Right lobe of liver (tissue), 6 donors: ENCODE data around the gene F10. TPM values are rescaled to one million over a fixed set of nuclear protein-coding genes. Genes with fewer than 3 reads are reported as not detected.

ENCODE experiments used
- ATAC-seq, 4 donors: fragments of 200-7000 bp; cut with Tn5 transposase; one replicate each; pipeline ENCODE4 v1.9.1; 2020; ENCODE audit warnings: mild to moderate bottlenecking in 4 of 4, moderate library complexity in 4 of 4
- DNase-seq, 3 donors: peaks; one replicate each; pipeline ENCODE4 v3.0.0-alpha.2; 2020
- H3K27ac ChIP-seq, 3 donors: fragments of 200-600 bp; one replicate each; pipeline ENCODE4 v1.8.0; 2022
- H3K27me3 ChIP-seq, 2 donors: fragments of 200-600 bp; one replicate each; pipeline ENCODE4 v1.8.0; 2022
- H3K36me3 ChIP-seq, 4 donors: fragments of 200-600 bp; sonication (generic) in 1 of 4; one replicate each; pipeline versions ENCODE4 v1.5.1 to v1.8.0; 2017 to 2022; ENCODE audit warnings: control low read depth in 1 of 4
- H3K4me1 ChIP-seq, 4 donors: fragments of 200-600 bp; sonication (generic) in 1 of 4; one replicate each; pipeline versions ENCODE4 v1.5.1 to v1.8.0; 2017 to 2022; ENCODE audit warnings: control low read depth in 1 of 4
- H3K4me3 ChIP-seq, 3 donors: fragments of 200-600 bp; one replicate each; pipeline ENCODE4 v1.8.0; 2022
- H3K9me3 ChIP-seq, 4 donors: fragments of 200-600 bp; sonication (generic) in 1 of 4; one replicate each; pipeline versions ENCODE4 v1.5.1 to v1.8.0; 2017 to 2022; ENCODE audit warnings: control low read depth in 1 of 4
- POLR2A ChIP-seq: fragments of 450-650 bp; IDR thresholded peaks from one replicate; pipeline ENCODE4 v1.6.1; 2017; ENCODE audit warnings: antibody characterized with exemption, mild to moderate bottlenecking
- WGBS: methylation state at CpG from one replicate; pipeline ENCODE4 v1.1.6; 2018; ENCODE audit warnings: low coverage, low lambda C conversion rate; ENCODE audit not compliant: insufficient coverage; ENCODE audit errors: missing lambda C conversion rate; 5-methylcytosine and 5-hydroxymethylcytosine counted together
- intact Hi-C, 2 donors: fragments of 100-400 bp; cut with DNase I; formaldehyde crosslinking; loops; one replicate each; pipeline versions ENCODE4 v1.11.2 to v1.14.1; 2022
- total RNA-seq, 6 experiments: library from RNA; depleted of rRNA in 2 of 6; stranded (reverse); fragments of >200 nt in 2 of 6; fragmentation: NEBNext Ultra II Directional in 3 of 6; extraction: Animal tissue kit (Norgen Biotek cat#: 25700) in 3 of 6; gene quantifications; one replicate each; pipeline versions ENCODE4 v1.1.0 to v1.2.4, GENCODE V29; 2016 to 2023
- TF ChIP-seq, protein P1 (sequence below), 4 donors: fragments of 200-600 bp in 3 of 4; fragments of 450-650 bp in 1 of 4; IDR thresholded peaks; one replicate each; pipeline versions ENCODE4 v1.5.1 to v1.8.0; 2016 to 2022; ENCODE audit warnings: antibody characterized with exemption in 4 of 4, mild to moderate bottlenecking in 2 of 4
- donor health status: DM: no; HTN: yes; CAD: no.
- donor health status: DM: no; HTN: no; CAD: no.
- donor health status: DM: no; HTN: no; CAD: no.
- donor health status: DM: no; HTN: yes; CAD: no.
- donor health status: DM: no; HTN: yes; CAD: no.

F10 gene
- total RNA-seq, 6 experiments from 2014 or later: 108 to 157 (median 132) TPM

DNA sequence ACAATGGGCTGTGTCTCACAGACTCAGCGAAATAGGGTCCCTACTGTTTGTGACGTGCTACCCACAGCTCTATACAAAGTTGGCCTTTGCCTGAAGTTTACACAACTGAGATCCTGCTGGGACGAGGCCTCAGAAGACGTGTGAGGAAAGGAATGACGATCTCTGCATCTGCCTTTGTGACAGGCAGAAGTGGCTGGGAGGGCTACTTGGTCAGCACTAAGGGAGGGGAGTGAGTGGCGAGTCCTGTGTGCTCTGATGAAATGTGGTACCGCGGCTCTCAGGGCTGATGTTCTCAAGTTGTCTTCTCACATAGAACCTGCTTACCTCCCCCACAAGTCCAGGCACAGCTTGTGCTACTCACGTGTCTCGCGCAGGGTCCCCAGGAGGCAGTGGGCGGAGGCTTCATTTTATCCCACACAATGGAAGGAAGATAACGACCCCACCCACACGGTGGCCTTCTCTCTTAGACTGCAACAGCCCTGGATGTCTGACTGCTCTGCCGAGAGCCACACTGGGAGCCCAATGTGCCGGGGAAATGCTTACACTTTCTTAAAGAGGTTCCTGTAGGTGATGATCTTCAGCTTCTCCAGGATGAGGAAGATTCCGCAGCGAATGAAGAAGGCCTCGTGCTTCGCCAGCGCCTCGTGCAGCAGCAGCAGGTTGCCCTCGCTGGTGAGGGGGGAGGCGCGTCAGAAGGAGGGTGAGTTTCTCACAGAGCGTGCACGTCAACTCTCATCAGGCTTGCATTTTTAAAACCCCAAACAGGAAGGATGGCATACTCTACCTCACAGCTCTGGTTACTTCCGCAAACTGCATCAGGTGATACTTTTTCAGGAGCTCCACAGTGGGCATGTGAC, 57.0 kb downstream of the F10 start:
- Histone ChIP-seq H3K9me3 (no peaks in the 10 kb centered on the region), H3K4me1 (peaks cover 0 to 9% (median 0%) of the 10 kb centered on the region in 4 donors), H3K36me3 (peaks cover 0 to 64% (median 32%) of the 10 kb centered on the region in 4 donors), H3K27ac (no peak overlapping the region), H3K4me3 (no peak overlapping the region), H3K27me3 (no peaks in the 10 kb centered on the region)
- DNase-seq (no peak), ATAC-seq (no peak)
- intact Hi-C loops: no loop called here
- WGBS: 86% methylated on average over 15 of the region's 28 CpGs
- TF ChIP-seq, protein P1, sequence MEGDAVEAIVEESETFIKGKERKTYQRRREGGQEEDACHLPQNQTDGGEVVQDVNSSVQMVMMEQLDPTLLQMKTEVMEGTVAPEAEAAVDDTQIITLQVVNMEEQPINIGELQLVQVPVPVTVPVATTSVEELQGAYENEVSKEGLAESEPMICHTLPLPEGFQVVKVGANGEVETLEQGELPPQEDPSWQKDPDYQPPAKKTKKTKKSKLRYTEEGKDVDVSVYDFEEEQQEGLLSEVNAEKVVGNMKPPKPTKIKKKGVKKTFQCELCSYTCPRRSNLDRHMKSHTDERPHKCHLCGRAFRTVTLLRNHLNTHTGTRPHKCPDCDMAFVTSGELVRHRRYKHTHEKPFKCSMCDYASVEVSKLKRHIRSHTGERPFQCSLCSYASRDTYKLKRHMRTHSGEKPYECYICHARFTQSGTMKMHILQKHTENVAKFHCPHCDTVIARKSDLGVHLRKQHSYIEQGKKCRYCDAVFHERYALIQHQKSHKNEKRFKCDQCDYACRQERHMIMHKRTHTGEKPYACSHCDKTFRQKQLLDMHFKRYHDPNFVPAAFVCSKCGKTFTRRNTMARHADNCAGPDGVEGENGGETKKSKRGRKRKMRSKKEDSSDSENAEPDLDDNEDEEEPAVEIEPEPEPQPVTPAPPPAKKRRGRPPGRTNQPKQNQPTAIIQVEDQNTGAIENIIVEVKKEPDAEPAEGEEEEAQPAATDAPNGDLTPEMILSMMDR (IDR thresholded peaks at IDR 0.05): no peak
- TF ChIP-seq POLR2A: no peak

DNA sequence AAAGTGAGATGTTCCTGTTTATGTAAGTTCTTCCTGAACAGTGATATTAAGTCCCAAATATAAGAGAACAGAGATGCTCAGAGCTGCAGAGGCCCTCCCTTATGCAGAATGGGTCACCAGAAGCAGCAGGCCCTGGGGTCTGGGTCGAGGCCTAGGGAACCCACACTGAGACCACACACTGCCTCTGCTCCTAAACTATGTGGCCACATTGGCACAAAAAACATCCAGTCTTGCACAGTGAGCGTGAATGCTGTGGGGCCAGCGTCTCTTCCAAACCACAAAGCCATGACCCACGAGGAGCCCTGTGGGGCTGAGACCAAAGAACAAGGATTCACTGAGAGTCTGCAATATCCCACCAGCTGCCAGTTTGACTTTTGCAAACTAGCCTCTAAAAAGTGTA, 59.4 kb downstream of the F10 start:
- intact Hi-C loops: no loop called here
- WGBS: 83% methylated on average over 1 of the region's 4 CpGs
- TF ChIP-seq POLR2A: no peak
- TF ChIP-seq, protein P1 (IDR thresholded peaks at IDR 0.05): no peak
- DNase-seq (no peak), ATAC-seq (no peak)
- Histone ChIP-seq H3K9me3 (no peaks in the 10 kb centered on the region), H3K4me3 (no peak overlapping the region), H3K4me1 (peaks cover 0 to 9% (median 0%) of the 10 kb centered on the region in 4 donors), H3K27ac (no peak overlapping the region), H3K36me3 (peaks cover 0 to 52% (median 31%) of the 10 kb centered on the region in 4 donors), H3K27me3 (no peaks in the 10 kb centered on the region)

- TF ChIP-seq, protein P1 (IDR thresholded peaks at IDR 0.05): no peak
- TF ChIP-seq POLR2A: no peak
- peak; percentile 43 to 77 (median 50) for ATAC-seq
- Histone ChIP-seq H3K9me3 (no peaks in the 10 kb centered on the region), H3K4me1 (peaks cover 0 to 9% (median 0%) of the 10 kb centered on the region in 4 donors), H3K36me3 (peaks cover 0 to 44% (median 22%) of the 10 kb centered on the region in 4 donors), H3K27me3 (no peaks in the 10 kb centered on the region), H3K4me3 (no peak overlapping the region), H3K27ac (peak overlapping the region in 1 of 3 donors; percentile 6)
- WGBS: 68% methylated on average over 14 of the region's 14 CpGs
- intact Hi-C loops: no loop called here
- no peak for DNase-seq
Measured at GRCh38 chr13:113183450-113184129, 61.0 kb downstream of the F10 start.

- Histone ChIP-seq H3K27ac (no peak overlapping the region), H3K9me3 (no peaks in the 10 kb centered on the region), H3K4me1 (peaks cover 0 to 9% (median 0%) of the 10 kb centered on the region in 4 donors), H3K36me3 (peaks cover 0 to 32% (median 14%) of the 10 kb centered on the region in 4 donors), H3K27me3 (no peaks in the 10 kb centered on the region), H3K4me3 (no peak overlapping the region)
- ATAC-seq: peak in 2 of 4 donors; percentile 32 to 34
- TF ChIP-seq, protein P1 (IDR thresholded peaks at IDR 0.05): no peak
- TF ChIP-seq POLR2A: no peak
- 92% methylated on average over 6 of the region's 22 CpGs for WGBS
- DNase-seq: no peak
- intact Hi-C loops: no loop called here
Measured at GRCh38 chr13:113184568-113185440, 62.2 kb downstream of the F10 start.
